ENCODE results near the gene CC2D1A. TPM values are rescaled to one million over a fixed set of nuclear protein-coding genes. Genes with fewer than 3 reads are reported as not detected.
"Not testable (repeated sequence)": the region's sequence is repeated elsewhere in the genome, so short reads cannot be mapped to it uniquely, and the experiment has no call there.

The CC2D1A gene
- total RNA-seq, 2 donors from 2014 or later: 29.5 to 38.7 TPM

DNA sequence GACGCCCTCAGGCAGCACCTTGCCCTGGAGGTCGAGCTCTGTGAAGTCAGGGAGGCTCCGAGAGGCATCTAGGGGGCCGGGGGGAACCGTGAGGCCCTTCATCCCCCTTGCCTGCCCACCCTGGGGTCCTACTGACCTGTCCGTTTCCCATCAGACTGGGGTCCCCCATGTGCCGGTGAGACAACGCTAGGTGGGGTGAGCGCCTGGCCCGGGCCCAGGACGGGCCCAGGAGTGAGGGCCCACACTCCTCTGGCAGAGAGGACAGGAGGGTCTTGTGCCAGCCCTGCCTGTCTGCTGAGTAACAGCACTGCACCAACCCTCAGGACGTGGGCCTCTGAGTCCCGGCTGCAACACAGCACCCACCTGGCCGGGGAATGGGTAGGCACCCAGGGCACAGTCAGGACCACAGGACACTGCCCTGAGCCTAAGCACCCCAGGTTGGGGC is 60.7 kb downstream of the CC2D1A start:
- ATAC-seq (ENCODE audit: insufficient number of reproducible peaks, low FRiP score, low read depth) (no peak), DNase-seq (ENCODE audit: low spot score) (no peak)
- Histone ChIP-seq H3K9me3 (no peaks in the 10 kb centered on the region), H3K36me3 (peaks cover 39% of the 10 kb centered on the region), H3K27ac (no peak overlapping the region), H3K27me3 (replicated peaks; ENCODE audit: insufficient read depth) (no peaks in the 10 kb centered on the region), H3K4me1 (ENCODE audit: control insufficient read depth in 1 of 2, low read depth in 2 of 2) (no peaks in the 10 kb centered on the region), H3K4me3 (no peak overlapping the region)
- TF ChIP-seq, protein P1, sequence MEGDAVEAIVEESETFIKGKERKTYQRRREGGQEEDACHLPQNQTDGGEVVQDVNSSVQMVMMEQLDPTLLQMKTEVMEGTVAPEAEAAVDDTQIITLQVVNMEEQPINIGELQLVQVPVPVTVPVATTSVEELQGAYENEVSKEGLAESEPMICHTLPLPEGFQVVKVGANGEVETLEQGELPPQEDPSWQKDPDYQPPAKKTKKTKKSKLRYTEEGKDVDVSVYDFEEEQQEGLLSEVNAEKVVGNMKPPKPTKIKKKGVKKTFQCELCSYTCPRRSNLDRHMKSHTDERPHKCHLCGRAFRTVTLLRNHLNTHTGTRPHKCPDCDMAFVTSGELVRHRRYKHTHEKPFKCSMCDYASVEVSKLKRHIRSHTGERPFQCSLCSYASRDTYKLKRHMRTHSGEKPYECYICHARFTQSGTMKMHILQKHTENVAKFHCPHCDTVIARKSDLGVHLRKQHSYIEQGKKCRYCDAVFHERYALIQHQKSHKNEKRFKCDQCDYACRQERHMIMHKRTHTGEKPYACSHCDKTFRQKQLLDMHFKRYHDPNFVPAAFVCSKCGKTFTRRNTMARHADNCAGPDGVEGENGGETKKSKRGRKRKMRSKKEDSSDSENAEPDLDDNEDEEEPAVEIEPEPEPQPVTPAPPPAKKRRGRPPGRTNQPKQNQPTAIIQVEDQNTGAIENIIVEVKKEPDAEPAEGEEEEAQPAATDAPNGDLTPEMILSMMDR (IDR thresholded peaks at IDR 0.05): no peak

DNA sequence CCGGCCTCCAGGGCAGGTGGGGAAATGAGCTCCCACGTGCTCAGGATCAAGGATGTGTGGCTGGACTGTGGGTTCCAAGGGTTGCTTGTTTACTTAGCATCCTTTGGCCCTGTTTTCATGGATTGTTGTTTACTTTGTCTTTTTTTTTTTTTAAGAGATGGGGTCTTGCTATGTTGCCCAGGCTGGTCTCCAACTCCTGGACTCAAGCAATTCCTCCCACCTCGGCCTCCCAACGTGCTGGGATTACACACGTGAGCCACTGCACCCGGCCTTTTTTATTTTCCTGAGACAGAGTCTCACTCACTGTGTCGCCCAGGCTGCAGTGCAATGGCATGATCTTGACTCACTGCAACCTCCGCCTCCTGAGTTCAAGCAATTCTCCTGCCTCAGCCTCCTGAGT is 61.2 kb downstream of the CC2D1A start:
- not testable (repeated sequence) for ATAC-seq (ENCODE audit: insufficient number of reproducible peaks, low FRiP score, low read depth); H3K27me3 ChIP-seq (replicated peaks; ENCODE audit: insufficient read depth); H3K4me1 ChIP-seq (ENCODE audit: control insufficient read depth in 1 of 2, low read depth in 2 of 2); DNase-seq (ENCODE audit: low spot score); H3K27ac ChIP-seq; H3K9me3 ChIP-seq; H3K4me3 ChIP-seq
- peaks cover 39% of the 10 kb centered on the region for H3K36me3 ChIP-seq

DNA sequence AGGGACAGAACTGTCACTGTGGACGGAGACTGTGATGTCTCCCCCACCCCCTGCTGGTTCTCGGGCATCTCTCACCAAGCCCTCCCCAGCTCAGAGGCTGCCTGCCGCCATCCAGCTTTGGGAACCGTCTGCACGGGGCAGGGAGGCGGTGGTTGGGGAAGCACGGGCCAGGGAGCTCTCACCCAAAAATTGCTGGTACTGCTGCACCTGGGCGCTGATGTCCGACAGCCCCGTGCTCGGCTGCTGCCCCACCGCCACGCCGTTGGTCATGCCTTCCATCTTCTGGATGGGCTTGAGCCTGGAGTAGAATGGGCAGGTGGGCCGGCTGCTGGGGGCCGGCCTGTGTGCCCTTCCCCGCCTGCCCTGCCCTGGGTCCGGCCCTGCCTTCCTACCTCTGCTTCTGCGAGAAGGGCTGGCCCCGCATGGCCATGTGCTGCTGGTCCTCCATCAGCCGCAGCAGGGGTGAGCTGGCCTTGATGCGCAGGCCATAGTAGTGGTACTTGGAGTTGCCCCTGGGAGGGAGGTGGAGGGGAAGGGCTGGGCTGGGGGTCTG is 62.5 kb downstream of the CC2D1A start:
- H3K4me1 ChIP-seq (ENCODE audit: control insufficient read depth in 1 of 2, low read depth in 2 of 2): no peaks in the 10 kb centered on the region
- TF ChIP-seq, protein P1 (IDR thresholded peaks at IDR 0.05): no peak
- ATAC-seq (ENCODE audit: insufficient number of reproducible peaks, low FRiP score, low read depth): no peak
- no peak overlapping the region for H3K27ac ChIP-seq
- no peak for DNase-seq (ENCODE audit: low spot score)
- no peaks in the 10 kb centered on the region for H3K9me3 ChIP-seq
- peaks cover 46% of the 10 kb centered on the region for H3K36me3 ChIP-seq
- H3K4me3 ChIP-seq: no peak overlapping the region
- H3K27me3 ChIP-seq (replicated peaks; ENCODE audit: insufficient read depth): no peaks in the 10 kb centered on the region

DNA sequence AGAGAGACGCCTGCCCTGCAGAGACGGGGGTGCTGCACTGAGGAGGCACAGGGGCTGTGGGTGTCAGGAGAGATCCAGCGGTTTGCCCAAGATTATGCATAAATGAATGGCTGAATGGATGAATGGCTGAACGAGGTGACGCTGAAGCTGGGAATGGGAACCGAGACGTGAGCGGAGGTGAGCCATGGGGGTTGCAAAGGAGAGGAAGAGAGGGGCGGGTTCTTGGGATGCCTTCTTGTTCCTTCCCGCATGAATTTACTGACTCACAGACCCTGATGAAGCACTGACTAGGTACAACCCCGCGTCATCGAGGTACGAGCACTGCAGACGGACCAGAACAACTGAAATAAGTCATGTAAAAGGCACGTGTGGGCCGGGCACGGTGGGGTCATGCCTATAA is 63.0 kb downstream of the CC2D1A start:
- H3K4me3 ChIP-seq: no peak overlapping the region
- TF ChIP-seq, protein P1 (IDR thresholded peaks at IDR 0.05): no peak

DNA sequence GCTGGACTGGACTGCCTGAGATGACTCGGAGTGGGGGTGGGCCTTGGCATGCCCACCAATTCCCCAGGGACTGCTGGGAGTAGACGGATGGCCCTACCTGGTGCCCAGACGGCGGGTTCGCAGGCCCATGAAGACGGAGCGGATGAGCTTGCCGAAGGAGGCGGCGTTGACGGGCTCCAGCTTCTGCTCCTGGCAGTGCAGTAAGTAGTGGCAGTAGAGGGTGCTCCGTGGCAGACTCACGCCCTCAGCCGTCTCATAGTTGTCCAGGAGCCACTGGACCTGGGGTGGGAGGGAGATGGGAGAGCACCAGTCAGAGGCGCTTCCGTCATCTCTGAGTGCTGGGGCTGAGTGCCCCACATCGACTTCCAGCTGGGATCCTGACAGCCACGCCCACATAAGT is 63.9 kb downstream of the CC2D1A start:
- no peak overlapping the region for H3K4me3 ChIP-seq
- DNase-seq (ENCODE audit: low spot score) (no peak), ATAC-seq (ENCODE audit: insufficient number of reproducible peaks, low FRiP score, low read depth) (no peak)
- TF ChIP-seq, protein P1 (IDR thresholded peaks at IDR 0.05): no peak
- H3K27ac ChIP-seq: no peak overlapping the region
- H3K4me1 ChIP-seq (ENCODE audit: control insufficient read depth in 1 of 2, low read depth in 2 of 2): no peaks in the 10 kb centered on the region
- peaks cover 46% of the 10 kb centered on the region for H3K36me3 ChIP-seq
- no peaks in the 10 kb centered on the region for H3K27me3 ChIP-seq (replicated peaks; ENCODE audit: insufficient read depth)
- H3K9me3 ChIP-seq: no peaks in the 10 kb centered on the region

More for the DNA sequence above, 63.0 kb downstream of the CC2D1A start:
- Histone ChIP-seq H3K36me3 (peaks cover 46% of the 10 kb centered on the region), H3K27me3 (replicated peaks; ENCODE audit: insufficient read depth) (no peaks in the 10 kb centered on the region), H3K27ac (no peak overlapping the region), H3K9me3 (no peaks in the 10 kb centered on the region), H3K4me1 (ENCODE audit: control insufficient read depth in 1 of 2, low read depth in 2 of 2) (no peaks in the 10 kb centered on the region)
- DNase-seq (ENCODE audit: low spot score) (no peak), ATAC-seq (ENCODE audit: insufficient number of reproducible peaks, low FRiP score, low read depth) (no peak)

DNA sequence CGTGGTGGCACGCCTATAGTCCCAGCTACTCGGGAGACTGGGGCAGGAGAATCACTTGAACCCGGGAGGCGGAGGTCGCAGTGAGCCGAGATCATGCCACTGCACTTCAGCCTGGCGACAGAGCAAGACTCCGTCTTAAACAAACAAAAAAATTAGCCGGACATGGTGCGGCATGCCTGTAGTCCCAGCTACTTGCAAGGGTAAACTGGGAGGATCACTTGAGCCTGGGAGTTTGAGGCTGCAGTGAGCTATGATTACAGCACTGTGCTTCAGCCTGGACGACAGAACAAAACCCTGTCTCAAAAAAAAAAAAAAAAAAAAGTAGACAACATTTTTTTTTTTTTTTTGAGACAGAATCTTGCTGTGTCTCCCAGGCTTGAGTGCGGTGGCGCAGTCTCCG is 65.9 kb downstream of the CC2D1A start:
- not testable (repeated sequence) for H3K4me1 ChIP-seq (ENCODE audit: control insufficient read depth in 1 of 2, low read depth in 2 of 2); H3K27ac ChIP-seq; H3K4me3 ChIP-seq; H3K9me3 ChIP-seq; ATAC-seq (ENCODE audit: insufficient number of reproducible peaks, low FRiP score, low read depth); DNase-seq (ENCODE audit: low spot score); H3K27me3 ChIP-seq (replicated peaks; ENCODE audit: insufficient read depth)
- H3K36me3 ChIP-seq: peaks cover 32% of the 10 kb centered on the region

Measured in thoracic aorta (tissue), 2 donors.